NCI-H1694 (cell line): ENCODE results near the gene SLC5A2.
"Not testable (repeated sequence)": the region's sequence is repeated elsewhere in the genome, so short reads cannot be mapped to it uniquely, and the experiment has no call there.

Experiments
- DNase-seq: peaks from one replicate; lab custom pipeline; 2025; lab: John Stamatoyannopoulos, UW

SLC5A2 gene

DNA sequence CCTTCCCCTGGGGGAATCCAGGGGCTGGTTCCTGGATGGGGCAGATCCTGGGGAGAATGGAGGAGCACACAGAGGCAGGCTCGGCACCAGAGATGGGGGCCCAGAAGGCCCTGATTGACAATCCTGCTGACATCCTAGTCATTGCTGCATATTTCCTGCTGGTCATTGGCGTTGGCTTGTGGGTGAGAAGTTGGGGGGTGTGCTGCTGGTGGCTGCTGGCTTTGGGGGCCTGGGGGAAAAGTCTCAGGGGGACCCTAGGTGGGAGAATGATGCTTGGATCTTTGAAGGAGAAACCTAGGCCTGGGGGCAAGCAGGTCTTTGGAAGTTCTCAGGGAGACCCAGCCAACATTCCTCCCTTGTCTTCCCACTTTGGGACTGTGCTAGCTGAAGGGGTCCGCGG is at the start of gene SLC5A2:
TSS of gene SLC5A2 (plus strand) at position 43 of the 400 bp plus-strand sequence. CDS start at position 57, 14 bp downstream.
- DNase-seq: no peak

- no peak for DNase-seq
Observed at GRCh38 chr16:31435341-31436220, 47.3 kb upstream of the SLC5A2 start.

GRCh38 chr16:31436221-31437045 is 46.5 kb upstream of the SLC5A2 start:
- no peak for DNase-seq

DNA sequence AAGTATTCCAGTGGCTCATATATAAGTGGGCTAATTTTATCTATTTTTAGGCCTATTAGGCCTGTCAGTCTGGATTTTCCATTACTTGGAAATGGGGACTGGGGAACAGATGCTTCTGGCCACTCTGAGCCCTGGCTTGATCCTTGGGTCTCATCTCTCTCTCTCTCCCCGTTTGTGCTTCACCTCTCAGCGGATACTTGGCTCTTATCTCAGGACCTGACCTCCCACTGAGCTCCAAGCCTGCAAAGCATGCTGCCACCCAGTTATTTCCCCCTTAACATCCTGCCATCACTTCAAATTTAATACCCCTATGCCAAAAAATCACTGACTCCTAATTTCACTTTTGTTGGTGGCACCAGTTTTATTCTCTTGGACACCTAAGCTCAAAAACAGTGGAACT is 44.5 kb upstream of the SLC5A2 start:
- no peak for DNase-seq

DNA sequence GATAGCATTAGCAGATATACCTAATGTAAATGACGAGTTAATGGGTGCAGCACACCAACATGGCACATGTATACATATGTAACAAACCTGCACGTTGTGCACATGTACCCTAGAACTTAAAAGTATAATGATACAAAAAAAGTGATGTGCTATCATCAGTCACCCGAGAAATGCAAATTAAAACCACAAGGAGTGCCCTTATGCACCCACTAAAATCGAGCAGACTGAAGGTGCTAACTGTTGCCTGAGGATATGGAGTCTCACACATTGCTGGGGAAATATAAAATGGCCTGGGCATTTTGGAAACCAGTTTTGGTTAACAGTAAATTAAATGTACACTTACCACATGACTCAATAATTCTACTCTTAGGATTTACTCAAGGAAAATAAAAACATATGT is 43.9 kb upstream of the SLC5A2 start:
- DNase-seq: not testable (repeated sequence)

GRCh38 chr16:31439519-31439918 is 43.4 kb upstream of the SLC5A2 start:
- no peak for DNase-seq

GRCh38 chr16:31440516-31441184 is 42.3 kb upstream of the SLC5A2 start:
- DNase-seq: no peak

DNA sequence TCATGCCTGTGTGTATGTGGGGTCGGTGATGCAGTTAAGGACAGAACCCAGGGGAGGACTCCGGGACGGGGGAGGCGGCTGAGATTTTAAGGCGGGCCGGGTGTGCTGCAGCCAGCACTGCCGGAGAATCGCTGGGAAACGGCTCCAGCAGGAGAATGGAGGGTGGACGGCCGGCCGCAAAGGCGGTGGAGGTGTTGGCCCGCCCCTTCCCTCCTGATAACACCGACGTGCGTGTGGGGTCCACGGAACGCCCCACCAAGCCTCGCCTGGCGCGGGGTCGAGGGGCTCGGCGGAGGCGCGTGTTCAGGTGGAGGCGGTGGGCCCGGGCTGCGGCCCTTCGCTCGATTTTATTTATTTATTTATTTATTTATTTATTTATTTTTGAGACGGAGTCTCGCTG is 41.0 kb upstream of the SLC5A2 start:
- DNase-seq: no peak

GRCh38 chr16:31445931-31446330 is 37.0 kb upstream of the SLC5A2 start:
- DNase-seq: not testable (repeated sequence)

DNA sequence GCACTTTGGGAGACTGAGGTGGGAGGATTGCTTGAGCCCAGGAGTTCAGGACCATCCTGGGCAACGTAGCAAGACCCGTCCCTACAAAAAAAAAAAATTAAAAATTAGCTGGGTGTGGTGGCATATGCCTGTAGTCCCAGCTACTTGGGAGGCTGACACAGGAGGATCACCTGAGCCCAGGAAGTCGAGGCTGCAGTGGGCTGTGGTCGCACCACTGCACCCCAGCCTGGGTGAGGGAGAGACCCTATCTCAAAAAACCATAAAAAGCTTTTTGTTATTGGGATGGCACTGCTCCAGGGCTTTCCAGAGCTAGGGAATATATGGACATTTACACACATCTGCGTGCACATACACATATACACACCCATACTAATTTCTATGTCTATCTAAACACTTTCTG is 31.7 kb upstream of the SLC5A2 start:
- no peak for DNase-seq

DNA sequence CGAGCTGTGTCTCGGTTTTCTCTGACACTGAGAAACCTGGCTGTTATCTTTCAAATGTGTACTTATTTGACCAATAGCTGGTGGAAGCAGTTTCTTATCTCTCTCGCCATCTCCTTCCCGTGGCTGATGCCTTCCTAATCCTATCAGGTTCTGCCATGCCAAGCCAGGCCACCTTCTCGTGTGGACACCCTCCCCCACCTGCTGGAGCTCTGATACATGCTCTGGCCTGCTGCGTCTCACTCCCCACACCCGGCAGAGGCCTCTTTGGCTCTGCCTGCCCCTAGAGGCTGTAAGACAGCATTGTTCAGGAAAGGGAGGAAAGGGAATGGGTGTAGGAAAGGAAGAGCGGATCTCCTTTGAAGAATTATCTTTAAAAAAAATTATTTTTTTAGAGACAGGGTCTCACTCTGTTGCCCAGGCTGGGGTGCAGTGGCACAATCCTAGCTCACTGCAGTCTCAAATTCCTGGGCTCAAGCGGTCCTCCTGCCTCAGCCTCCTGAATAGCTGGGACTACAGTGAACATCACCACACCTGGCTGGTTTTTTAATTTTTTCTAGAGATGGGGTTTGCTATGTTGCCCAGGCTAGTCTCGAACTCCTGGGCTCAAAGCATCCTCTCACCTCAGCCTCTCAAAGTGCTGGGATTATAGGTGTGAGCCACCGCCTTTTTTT is 31.1 kb upstream of the SLC5A2 start:
- DNase-seq: peak; percentile 10

- DNase-seq: no peak
Observed at GRCh38 chr16:31452631-31453106, 30.3 kb upstream of the SLC5A2 start.

- no peak for DNase-seq
Observed at GRCh38 chr16:31453255-31454204, 29.4 kb upstream of the SLC5A2 start.

DNA sequence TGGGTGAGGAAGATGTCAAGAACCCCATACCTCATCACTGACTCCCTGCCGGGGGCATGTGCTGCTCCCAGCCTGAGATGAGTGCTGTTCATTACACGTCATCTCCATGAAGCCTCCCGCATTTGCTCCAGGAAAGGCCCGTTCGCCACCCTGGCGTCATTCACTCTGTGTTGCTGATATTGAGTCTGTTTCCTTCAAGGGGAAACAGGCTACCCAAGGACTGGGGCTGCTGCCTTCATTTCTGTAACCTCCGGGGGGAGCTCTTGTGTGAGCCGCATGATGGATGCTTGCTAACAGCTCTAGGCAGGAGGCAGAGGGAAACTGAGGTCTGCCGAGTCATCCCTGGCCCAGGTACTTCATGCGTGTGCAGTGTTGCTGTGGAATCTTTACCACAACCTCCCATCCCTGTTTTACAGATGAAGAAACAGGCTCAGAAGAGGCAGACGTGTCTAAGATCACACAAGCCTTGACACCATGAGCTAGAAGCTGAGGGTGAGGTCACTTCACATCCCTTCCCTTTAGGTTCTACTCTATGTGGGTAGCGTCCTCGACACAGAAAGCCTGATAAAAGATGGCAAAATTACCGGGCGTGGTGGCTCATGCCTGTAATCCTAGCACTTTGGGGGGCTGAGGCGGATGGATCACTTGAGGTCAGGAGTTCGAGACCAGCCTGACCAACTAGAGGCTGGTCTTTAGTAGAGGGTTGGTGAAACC is 27.2 kb upstream of the SLC5A2 start:
- DNase-seq: no peak

GRCh38 chr16:31456988-31457360 is 25.9 kb upstream of the SLC5A2 start:
- no peak for DNase-seq

- no peak for DNase-seq
Observed at GRCh38 chr16:31458073-31458843, 24.7 kb upstream of the SLC5A2 start.

DNA sequence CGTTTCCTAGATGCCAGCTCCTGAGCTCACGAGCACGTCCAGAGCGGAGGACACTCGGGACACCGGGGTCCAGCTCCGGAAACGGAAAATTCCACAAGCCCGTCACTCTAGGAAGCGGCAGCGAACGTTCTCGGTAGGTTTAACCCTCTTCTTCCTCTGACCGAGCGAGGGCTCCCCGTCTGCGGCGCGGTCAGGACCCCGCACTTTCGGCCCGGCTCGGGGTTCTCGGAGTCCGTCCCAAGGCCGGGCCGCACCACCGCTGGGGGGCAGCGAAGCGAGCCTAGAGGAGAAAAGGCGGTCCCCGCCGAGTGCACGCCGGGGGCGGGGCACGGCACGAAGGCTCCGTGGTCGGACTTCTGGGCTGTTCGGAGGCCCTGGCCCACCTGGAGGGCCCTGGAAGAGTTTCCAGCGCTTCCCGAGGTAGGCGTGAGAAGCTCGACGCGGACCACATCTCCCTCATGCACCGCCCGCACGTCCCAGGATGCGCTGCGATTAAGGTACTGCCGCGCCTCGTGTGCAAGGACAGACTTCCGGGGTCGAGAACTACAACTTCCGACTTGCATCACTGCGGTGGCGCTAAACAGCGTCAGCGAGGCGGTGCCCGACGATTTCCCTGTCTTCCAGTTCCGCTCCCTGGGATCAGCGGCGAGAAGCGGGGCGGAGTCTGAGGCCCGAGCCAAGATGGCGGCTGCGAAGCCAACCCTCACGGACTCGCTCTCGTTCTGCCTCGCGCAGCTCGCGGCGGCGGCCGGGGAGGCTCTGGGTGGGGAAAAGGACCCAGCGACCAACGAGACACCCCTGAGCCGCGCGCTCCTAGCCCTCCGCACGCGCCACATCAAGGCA is 23.9 kb upstream of the SLC5A2 start, which contains the start of gene ARMC5:
TSS of gene ARMC5 (plus strand) at position 658 of the 843 bp plus-strand sequence. CDS start at position 682, 24 bp downstream.
- peak; percentile 93 for DNase-seq
